GM21825 (cell line): Measurements from ENCODE around the gene TACC2.
"Not testable (repeated sequence)": the region's sequence is repeated elsewhere in the genome, so short reads cannot be mapped to it uniquely, and the experiment has no call there.

Experiments
- ATAC-seq: cut with Tn5 transposase; IDR thresholded peaks from one replicate; pipeline ENCODE4 v1.9.1; 2021; ENCODE audit warnings: mild to moderate bottlenecking, moderate library complexity; ENCODE audit not compliant: unreplicated experiment

The TACC2 gene

DNA sequence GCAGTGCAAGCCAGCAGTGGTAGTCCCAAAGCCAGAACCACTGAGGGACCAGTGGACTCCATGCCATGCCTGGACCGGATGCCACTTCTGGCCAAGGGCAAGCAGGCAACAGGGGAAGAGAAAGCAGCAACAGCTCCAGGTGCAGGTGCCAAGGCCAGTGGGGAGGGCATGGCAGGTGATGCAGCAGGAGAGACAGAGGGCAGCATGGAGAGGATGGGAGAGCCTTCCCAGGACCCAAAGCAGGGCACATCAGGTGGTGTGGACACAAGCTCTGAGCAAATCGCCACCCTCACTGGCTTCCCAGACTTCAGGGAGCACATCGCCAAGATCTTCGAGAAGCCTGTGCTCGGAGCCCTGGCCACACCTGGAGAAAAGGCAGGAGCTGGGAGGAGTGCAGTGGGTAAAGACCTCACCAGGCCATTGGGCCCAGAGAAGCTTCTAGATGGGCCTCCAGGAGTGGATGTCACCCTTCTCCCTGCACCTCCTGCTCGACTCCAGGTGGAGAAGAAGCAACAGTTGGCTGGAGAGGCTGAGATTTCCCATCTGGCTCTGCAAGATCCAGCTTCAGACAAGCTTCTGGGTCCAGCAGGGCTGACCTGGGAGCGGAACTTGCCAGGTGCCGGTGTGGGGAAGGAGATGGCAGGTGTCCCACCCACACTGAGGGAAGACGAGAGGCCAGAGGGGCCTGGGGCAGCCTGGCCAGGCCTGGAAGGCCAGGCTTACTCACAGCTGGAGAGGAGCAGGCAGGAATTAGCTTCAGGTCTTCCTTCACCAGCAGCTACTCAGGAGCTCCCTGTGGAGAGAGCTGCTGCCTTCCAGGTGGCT, 97.7 kb downstream of the TACC2 start:
- ATAC-seq = no peak

DNA sequence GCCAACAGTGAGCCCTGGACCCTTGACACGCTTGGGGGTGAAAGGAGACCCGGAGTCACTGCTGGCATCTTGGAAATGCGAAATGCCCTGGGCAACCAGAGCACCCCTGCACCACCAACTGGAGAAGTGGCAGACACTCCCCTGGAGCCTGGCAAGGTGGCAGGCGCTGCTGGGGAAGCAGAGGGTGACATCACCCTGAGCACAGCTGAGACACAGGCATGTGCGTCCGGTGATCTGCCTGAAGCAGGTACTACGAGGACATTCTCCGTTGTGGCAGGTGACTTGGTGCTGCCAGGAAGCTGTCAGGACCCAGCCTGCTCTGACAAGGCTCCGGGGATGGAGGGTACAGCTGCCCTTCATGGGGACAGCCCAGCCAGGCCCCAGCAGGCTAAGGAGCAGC, 98.5 kb downstream of the TACC2 start:
- no peak for ATAC-seq

- ATAC-seq = no peak
Measured at GRCh38 chr10:122089311-122090017, 100.5 kb downstream of the TACC2 start.

- no peak for ATAC-seq
Measured at GRCh38 chr10:122091722-122092121, 102.8 kb downstream of the TACC2 start.

GRCh38 chr10:122093076-122093475, 104.1 kb downstream of the TACC2 start:
- ATAC-seq = no peak

DNA sequence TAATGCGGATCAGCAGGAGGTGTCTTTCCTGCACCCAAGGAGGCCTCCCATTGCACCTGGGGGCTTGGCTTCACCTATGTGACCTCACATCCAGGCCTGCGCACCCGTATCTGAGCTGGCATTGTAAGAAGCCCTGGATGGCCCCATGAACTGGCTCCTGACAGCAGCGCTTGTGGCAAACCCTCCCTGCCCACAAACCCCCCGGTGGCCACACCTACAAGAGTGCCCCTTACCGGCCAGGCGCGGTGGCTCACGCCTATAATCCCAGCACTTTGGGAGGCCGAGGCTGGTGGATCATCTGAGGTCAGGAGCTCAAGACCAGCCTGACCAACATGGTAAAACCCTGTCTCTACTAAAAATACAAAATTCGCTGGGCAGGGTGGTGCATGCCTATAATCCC, 107.2 kb downstream of the TACC2 start:
- ATAC-seq = not testable (repeated sequence)

GRCh38 chr10:122096705-122097104, 107.7 kb downstream of the TACC2 start:
- ATAC-seq = no peak

- ATAC-seq = no peak
Measured at GRCh38 chr10:122097935-122098334, 109.0 kb downstream of the TACC2 start.

GRCh38 chr10:122098924-122099323, 110.0 kb downstream of the TACC2 start:
- no peak for ATAC-seq

GRCh38 chr10:122099562-122099961, 110.6 kb downstream of the TACC2 start:
- ATAC-seq = no peak

- no peak for ATAC-seq
Measured at GRCh38 chr10:122102146-122102868, 113.3 kb downstream of the TACC2 start.

DNA sequence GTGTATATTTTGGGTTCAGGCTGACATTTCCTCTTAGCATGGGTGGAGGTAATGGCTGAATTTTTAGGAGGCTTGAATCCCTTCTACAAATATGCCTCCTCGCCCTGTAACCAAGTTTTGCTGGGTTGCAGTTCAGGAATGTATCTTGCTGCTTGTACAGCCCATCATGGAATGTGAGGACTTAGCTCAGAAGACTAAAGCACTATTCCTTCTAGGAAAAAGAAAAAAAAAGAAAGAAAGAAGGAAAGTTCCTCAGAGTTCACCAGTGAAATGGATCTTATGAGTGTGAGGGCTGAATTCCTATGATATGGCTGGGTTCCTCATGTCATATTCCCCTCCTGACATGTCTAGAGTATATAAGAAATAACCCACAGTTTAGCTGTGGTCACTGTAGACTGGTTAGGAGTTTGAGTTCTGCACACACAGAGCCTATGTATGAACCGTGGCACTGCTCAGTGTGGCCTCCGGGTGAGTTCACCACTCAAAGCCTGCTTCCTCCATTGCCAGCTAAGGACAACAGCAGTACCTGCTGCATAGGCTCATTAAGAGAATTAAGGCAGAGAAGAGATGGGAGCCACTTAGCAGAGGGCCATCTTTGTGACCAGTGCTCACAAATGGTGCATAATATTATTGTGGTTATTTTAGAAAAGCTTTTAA, 114.0 kb downstream of the TACC2 start:
- no peak for ATAC-seq

DNA sequence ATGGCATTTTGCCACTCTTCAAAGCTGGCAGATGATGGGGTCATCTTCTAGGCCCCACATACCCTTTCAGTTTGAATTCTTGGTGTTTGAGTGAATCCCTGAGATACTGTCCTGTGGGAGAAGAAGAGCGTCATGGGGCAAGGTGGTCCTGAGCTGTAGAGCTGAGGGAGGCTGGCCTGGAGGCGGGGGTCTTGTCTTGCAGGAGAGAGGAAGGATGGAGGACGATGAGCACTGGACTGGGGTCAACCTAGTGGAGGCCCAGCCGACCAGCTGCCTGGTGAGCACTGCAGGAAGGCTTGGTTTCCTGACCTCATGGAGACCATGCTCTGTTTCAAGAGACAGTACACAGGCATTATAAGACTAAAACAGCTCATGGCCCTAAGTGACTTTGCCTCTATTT, 114.6 kb downstream of the TACC2 start:
- no peak for ATAC-seq

- ATAC-seq = not testable (repeated sequence)
Measured at GRCh38 chr10:122108786-122109185, 119.8 kb downstream of the TACC2 start.

DNA sequence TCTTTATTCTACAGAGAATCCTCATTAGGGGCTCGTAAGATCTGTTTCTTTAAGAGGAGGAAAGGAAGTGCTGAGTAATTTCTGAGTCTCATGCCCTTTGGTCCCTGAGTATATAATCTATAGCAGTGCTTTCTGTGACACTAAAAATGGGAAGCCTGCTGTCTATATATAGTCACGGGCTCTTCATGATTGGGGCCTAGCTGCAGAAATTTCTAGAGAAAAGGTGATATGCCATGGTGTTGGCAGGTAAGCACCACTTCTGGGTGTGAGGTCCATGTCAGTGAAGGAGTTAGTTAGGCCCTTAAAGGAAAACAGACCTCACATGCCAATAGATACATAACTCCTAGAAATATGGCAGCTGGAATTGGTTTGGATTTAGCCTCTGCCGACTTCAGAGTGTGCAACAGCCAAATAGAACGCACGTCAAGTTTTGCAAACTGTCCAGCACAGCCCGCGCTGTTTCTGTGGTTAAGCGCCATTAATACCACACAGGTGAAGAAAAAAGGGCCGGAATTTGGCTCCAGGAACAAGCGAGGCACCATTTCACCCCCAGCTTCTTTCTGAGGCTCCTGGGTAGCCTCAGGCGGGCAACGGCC, 123.2 kb downstream of the TACC2 start:
- ATAC-seq = no peak

GRCh38 chr10:122112625-122113160, 123.7 kb downstream of the TACC2 start:
- no peak for ATAC-seq

DNA sequence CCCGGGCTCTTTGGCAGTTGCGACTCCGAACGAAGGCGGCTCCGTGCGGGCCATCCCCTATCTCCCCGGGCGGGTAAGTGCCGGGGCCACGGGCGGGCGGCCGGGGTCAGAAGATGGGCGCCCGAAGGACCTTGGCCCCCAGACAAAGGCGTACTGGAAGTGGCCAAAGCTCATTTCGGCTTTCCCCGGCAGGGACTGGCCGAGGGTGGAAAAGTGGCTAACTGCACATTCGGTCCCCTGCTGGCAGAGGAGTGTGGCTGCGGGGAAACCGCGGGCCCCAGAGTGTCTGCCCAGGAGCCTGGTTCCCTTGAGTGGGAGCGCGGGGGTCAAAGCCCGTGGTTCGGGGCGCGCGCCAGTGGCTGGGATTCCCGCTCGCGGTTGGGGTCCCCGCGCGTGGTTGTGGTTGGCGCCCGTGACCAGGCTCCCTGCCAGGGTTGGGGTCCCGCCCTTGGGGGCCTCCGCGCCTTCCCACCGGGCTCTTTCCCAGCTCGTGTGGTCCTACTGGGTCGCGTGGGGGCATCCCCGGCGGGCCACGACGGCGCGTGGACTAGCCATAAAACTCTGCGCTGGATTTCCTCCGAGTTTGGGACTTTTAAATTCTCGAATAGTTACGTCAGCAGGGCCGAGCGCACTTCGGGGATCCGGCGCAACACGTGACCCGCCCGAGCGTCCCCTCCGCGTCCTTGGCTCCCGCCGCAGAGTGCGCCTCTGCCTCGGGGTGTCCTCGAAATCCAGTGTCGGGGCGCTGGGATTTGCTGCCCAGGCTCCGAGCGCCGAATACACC, 124.4 kb downstream of the TACC2 start:
- no peak for ATAC-seq

DNA sequence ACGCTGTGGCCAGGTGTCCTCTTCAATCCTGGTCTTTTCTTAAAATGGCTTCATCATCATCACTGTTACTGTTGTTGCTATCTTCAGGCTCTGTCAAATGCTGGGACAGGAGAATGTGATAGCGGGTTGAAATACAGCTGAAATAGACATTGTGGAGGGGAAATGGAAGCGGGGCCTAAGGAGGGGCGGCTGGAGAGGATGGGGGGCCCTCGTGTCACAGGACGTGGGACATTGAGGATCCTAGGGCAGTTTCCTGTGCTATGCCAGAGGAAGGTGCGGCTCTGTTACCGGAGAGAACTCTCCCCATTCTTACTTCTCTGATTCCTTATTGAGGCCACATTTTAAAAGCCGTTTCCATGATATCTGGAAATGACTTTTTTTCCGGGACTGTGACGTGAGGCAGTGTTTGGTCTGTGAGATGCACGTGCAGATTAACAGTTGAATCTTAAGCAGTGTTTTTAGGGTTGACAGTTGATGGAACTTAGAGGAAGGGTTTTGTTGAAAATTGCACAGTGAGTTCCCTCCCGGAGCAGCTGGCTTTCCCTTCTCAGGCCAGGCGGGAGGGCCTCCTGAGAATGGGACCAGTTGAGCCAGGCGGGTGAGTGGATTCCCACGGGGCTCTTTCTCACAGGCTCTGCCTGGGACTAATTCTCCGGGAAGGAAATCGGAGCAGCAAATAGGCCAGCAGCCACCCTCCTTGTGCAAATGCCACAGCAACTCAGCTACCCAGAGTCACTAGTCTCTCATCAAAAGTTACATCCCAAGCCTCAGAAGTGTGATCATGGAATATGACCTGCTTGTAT, 125.2 kb downstream of the TACC2 start:
- no peak for ATAC-seq

GRCh38 chr10:122115874-122116273, 126.9 kb downstream of the TACC2 start:
- ATAC-seq = no peak
